OCI-LY3 (cell line): ENCODE data around the gene CYP27B1.

Experiments used
- EZH2phosphoT487 ChIP-seq: fragments of 200-600 bp; shearing (Covaris generic); IDR thresholded peaks from 2 replicates; pipeline ENCODE4 v1.6.1; 2018; ENCODE audit warnings: antibody characterized with exemption, mixed run types, low read depth
- TF ChIP-seq, protein P1 (sequence below): fragments of 200-600, 300-600 bp; sonication (generic); IDR thresholded peaks from 2 replicates; pipeline ENCODE4 v1.5.1; 2014; ENCODE audit warnings: antibody characterized with exemption, low read length, low read depth

DNA sequence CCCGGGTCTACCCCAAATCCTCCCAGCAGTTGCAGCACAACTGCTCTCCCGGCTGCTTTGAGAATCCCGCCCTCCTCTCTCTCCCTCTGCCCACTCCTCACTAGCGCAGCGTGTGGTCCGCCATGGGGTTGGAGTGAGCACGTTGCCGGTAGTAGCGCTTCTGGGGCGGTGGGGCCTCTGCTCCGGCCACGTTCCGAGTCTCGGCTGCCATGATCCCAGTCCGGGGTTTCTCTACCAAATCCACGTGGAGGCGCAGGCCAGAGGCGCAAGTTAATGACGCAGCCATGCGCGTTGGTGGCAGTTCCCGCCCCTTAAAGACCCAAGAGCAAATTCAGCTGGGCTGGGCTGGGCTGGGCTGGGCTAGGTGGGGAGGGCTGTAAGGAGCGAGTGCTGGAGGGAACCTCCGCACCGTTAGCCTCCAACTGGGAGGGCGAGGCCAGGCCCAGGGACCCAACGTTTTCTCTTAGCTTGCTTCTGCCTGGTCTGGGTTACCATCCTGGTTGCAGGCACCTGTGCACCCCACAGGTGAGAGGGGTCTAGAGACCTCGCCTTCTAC lies 5.1 kb upstream of the CYP27B1 start, which contains the start of gene METTL1:
- TF ChIP-seq, protein P1, sequence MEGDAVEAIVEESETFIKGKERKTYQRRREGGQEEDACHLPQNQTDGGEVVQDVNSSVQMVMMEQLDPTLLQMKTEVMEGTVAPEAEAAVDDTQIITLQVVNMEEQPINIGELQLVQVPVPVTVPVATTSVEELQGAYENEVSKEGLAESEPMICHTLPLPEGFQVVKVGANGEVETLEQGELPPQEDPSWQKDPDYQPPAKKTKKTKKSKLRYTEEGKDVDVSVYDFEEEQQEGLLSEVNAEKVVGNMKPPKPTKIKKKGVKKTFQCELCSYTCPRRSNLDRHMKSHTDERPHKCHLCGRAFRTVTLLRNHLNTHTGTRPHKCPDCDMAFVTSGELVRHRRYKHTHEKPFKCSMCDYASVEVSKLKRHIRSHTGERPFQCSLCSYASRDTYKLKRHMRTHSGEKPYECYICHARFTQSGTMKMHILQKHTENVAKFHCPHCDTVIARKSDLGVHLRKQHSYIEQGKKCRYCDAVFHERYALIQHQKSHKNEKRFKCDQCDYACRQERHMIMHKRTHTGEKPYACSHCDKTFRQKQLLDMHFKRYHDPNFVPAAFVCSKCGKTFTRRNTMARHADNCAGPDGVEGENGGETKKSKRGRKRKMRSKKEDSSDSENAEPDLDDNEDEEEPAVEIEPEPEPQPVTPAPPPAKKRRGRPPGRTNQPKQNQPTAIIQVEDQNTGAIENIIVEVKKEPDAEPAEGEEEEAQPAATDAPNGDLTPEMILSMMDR = no peak
- TF ChIP-seq EZH2phosphoT487 = no peak
